Type B pancreatic cell (in vitro differentiated cells): ENCODE measurements around the gene COL23A1. TPM values are rescaled to one million over a fixed set of nuclear protein-coding genes. Genes with fewer than 3 reads are reported as not detected.
"Not testable (repeated sequence)": the region's sequence is repeated elsewhere in the genome, so short reads cannot be mapped to it uniquely, and the experiment has no call there.

Experiments
- DNase-seq: peaks from one replicate; pipeline ENCODE4 v3.0.0; 2021; ENCODE audit warnings: mixed read lengths; ENCODE audit not compliant: unreplicated experiment; ENCODE audit errors: extremely low spot score
- H3K27ac Mint-ChIP-seq: 2 replicates; pipeline ENCODE4 v1.8.0; 2021; ENCODE audit warnings: mild to moderate bottlenecking, mixed read lengths
- H3K27me3 Mint-ChIP-seq: 2 replicates; pipeline ENCODE4 v1.8.0; 2021; ENCODE audit warnings: mixed read lengths
- H3K36me3 Mint-ChIP-seq: 2 replicates; pipeline ENCODE4 v1.8.0; 2021; ENCODE audit warnings: mixed read lengths
- H3K4me1 Mint-ChIP-seq: one replicate; pipeline ENCODE4 v1.8.0; 2021; ENCODE audit warnings: mixed read lengths; ENCODE audit not compliant: unreplicated experiment
- H3K4me3 Mint-ChIP-seq: 2 replicates; pipeline ENCODE4 v1.8.0; 2021; ENCODE audit warnings: mild to moderate bottlenecking, mixed read lengths
- H3K9me3 Mint-ChIP-seq: 2 replicates; pipeline ENCODE4 v1.8.0; 2021; ENCODE audit warnings: mixed read lengths
- total RNA-seq: library from RNA; stranded (reverse); gene quantifications from 2 replicates; pipeline ENCODE4 v1.2.1, GENCODE V29; 2021; ENCODE audit warnings: low replicate concordance
- TF ChIP-seq, protein P1 (sequence below): fragments of 200-600 bp; sonication (generic); conservative IDR thresholded peaks from 2 replicates; pipeline ENCODE4 v1.5.0; 2021; ENCODE audit warnings: antibody characterized with exemption, mild to moderate bottlenecking

COL23A1 gene
- total RNA-seq, 1 donor from 2014 or later, result 15.5 TPM

DNA sequence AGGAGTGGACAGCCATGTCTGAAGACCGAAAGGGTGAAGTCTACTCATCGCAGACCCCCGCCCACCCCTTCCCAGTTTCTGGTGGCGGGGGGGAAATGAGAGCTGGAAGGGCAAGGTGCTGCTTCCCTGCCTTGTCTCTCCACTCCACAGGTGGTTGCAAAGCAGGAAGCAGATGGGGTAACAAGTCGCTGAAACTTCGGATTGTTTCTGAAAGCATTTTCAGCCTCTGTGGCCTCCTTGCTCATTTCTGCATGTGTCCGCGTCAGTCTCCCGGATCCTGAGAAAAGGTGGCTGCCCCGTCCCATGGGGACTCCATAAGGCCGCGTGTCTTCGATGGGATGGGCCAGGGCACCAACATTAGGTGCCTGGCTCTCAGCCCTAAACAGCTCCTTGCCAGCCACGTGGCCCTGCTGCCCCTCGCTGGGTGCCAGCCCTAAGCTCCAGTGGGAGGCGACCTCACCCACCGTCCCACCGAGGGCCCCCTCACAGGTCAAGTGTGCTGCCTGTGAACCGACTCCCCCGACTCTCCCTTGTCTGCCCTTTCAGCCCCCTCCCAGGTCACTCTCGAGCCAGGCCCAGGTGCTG lies 358.6 kb downstream of the COL23A1 start:
- Mint-ChIP-seq H3K4me1 (peaks cover 21% of the 10 kb centered on the region), H3K4me3 (peak overlapping the region; percentile 87), H3K36me3 (peaks cover 35% of the 10 kb centered on the region), H3K9me3 (peaks cover 8% of the 10 kb centered on the region), H3K27me3 (no peaks in the 10 kb centered on the region), H3K27ac (peak overlapping the region; percentile 75)
- DNase-seq, result no peak
- TF ChIP-seq, protein P1, sequence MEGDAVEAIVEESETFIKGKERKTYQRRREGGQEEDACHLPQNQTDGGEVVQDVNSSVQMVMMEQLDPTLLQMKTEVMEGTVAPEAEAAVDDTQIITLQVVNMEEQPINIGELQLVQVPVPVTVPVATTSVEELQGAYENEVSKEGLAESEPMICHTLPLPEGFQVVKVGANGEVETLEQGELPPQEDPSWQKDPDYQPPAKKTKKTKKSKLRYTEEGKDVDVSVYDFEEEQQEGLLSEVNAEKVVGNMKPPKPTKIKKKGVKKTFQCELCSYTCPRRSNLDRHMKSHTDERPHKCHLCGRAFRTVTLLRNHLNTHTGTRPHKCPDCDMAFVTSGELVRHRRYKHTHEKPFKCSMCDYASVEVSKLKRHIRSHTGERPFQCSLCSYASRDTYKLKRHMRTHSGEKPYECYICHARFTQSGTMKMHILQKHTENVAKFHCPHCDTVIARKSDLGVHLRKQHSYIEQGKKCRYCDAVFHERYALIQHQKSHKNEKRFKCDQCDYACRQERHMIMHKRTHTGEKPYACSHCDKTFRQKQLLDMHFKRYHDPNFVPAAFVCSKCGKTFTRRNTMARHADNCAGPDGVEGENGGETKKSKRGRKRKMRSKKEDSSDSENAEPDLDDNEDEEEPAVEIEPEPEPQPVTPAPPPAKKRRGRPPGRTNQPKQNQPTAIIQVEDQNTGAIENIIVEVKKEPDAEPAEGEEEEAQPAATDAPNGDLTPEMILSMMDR, result no peak

DNA sequence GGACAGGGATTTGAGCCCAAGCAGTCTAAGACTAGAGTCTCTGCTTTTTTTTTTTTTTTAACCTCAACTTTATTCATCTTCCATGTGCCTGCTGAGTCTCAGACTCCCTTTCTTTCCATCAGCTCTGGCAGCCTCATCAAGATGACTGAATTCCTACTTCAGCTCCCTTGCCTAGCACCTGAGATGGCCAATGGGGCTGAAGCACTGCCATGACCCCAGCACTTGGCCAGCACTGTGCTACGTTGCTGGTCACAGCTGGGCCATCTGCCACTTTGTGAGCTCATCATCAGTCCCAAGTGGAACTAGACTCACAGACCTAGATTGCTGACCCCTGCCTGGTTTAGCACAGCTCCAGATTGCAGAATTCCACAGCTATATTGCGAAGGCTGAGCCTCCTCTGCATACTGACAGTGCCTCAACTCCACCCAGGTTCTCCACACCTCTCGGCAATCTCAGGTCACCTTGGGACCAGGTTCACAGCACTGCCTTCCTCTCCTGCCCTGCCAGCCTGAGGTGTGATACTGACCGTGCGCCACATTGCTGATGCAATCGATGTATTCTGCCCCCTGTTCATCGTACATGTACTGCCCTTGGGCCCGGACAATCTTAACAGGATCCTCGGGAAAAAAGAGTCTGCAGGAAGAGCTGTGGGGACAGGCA lies 359.2 kb downstream of the COL23A1 start:
- peak overlapping the region; percentile 87 for H3K4me3 Mint-ChIP-seq
- DNase-seq, result no peak
- H3K4me1 Mint-ChIP-seq, result peaks cover 17% of the 10 kb centered on the region
- peaks cover 8% of the 10 kb centered on the region for H3K9me3 Mint-ChIP-seq
- H3K27ac Mint-ChIP-seq, result peak overlapping the region; percentile 75
- H3K27me3 Mint-ChIP-seq, result no peaks in the 10 kb centered on the region
- TF ChIP-seq, protein P1, result no peak
- H3K36me3 Mint-ChIP-seq, result peaks cover 39% of the 10 kb centered on the region

DNA sequence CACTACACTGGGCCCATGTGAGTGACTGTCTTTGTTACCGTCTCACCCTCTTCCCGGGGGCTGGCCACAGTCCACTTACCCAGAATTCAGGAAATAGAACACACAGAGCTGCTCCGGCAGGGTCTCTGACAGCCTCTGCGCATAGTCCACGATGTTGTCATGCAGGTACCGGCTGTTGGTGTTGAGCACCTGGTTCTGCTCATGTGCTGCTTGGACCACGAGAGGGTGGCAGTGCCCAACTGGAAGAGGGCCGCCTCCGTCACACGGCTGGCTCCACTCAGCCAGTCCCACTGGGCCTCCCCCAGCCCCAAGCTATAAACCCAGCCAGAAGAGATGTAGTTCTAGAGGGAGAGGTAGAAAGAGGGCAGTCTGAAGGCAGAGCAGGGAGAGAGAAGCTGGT lies 360.3 kb downstream of the COL23A1 start:
- TF ChIP-seq, protein P1, result no peak
- H3K27me3 Mint-ChIP-seq, result no peaks in the 10 kb centered on the region
- no peak overlapping the region for H3K27ac Mint-ChIP-seq
- no peak for DNase-seq
- peak overlapping the region; percentile 77 for H3K4me3 Mint-ChIP-seq
- peaks cover 15% of the 10 kb centered on the region for H3K4me1 Mint-ChIP-seq
- peaks cover 8% of the 10 kb centered on the region for H3K9me3 Mint-ChIP-seq
- H3K36me3 Mint-ChIP-seq, result peaks cover 48% of the 10 kb centered on the region

DNA sequence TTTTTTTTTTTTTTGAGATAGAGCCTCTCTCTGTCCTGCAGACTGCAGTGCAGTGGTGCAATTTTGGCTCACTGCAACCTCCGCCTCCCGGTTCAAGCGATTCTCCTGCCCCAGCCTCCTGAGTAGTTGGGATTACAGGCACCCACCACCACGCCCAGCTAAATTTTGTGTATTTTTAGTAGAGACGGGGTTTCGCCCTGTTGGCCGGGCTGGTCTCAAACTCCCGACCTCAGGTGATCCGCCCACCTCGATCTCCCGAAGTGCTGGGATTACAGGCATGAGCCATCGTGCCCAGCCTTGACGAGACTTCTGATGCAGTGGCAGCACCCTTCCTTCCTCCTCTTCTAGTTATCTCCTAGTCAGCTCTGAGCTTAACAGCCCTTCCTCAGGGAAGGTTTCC lies 361.1 kb downstream of the COL23A1 start:
- not testable (repeated sequence) for H3K27ac Mint-ChIP-seq, DNase-seq, H3K4me3 Mint-ChIP-seq, H3K27me3 Mint-ChIP-seq, H3K9me3 Mint-ChIP-seq
- peaks cover 16% of the 10 kb centered on the region for H3K4me1 Mint-ChIP-seq
- H3K36me3 Mint-ChIP-seq, result peaks cover 50% of the 10 kb centered on the region

DNA sequence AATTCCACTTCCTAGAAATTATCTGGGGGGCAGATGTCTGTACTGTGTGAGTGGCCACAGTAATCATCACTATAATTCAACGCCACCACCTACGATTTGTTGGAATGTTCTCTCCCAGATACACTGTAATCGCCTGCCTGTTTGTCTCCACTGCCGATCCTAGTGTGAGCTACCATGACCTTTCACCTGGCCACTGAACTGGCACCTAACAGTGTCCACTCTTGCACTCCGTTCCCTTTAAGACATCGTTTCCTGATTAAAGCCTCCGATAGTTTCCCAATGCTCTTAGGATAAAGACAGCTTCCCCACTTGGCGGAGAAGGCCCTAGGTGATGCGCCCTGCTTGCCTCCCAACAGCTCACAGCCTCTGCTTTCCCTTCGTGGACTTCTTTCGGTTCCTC lies 361.6 kb downstream of the COL23A1 start:
- no peak for DNase-seq
- H3K9me3 Mint-ChIP-seq, result peaks cover 8% of the 10 kb centered on the region
- H3K27ac Mint-ChIP-seq, result no peak overlapping the region
- H3K4me3 Mint-ChIP-seq, result no peak overlapping the region
- H3K4me1 Mint-ChIP-seq, result peaks cover 16% of the 10 kb centered on the region
- TF ChIP-seq, protein P1, result no peak
- H3K27me3 Mint-ChIP-seq, result no peaks in the 10 kb centered on the region
- peaks cover 53% of the 10 kb centered on the region for H3K36me3 Mint-ChIP-seq

DNA sequence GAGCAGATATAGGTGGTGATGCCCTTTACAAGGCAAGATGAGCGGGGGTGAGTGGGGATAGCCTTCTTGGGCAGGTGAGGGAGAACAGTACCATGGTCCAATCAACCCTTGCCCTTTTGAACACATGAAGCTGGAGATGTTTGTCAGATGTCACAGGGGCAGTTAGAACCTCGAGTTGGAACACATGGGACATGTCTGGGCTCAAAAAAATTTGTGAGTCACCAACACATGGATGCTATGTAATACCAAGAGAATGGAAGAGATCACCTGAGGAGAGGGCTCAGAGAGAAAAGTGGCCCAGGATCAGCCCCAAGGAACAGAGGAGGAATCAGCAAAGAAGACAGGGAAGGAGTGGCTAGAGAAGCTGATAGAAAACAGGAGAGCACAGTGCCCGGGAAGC lies 362.3 kb downstream of the COL23A1 start:
- peaks cover 20% of the 10 kb centered on the region for H3K4me1 Mint-ChIP-seq
- H3K36me3 Mint-ChIP-seq, result peaks cover 59% of the 10 kb centered on the region
- DNase-seq, result no peak
- TF ChIP-seq, protein P1, result no peak
- peaks cover 8% of the 10 kb centered on the region for H3K9me3 Mint-ChIP-seq
- H3K27ac Mint-ChIP-seq, result peak overlapping the region; percentile 44
- H3K27me3 Mint-ChIP-seq, result no peaks in the 10 kb centered on the region
- no peak overlapping the region for H3K4me3 Mint-ChIP-seq
